ENCODE measurements around the gene ONECUT2. TPM values are rescaled to one million over a fixed set of nuclear protein-coding genes. Genes with fewer than 3 reads are reported as not detected.

The ONECUT2 gene
- total RNA-seq, 1 donor: under 0.01 TPM

DNA sequence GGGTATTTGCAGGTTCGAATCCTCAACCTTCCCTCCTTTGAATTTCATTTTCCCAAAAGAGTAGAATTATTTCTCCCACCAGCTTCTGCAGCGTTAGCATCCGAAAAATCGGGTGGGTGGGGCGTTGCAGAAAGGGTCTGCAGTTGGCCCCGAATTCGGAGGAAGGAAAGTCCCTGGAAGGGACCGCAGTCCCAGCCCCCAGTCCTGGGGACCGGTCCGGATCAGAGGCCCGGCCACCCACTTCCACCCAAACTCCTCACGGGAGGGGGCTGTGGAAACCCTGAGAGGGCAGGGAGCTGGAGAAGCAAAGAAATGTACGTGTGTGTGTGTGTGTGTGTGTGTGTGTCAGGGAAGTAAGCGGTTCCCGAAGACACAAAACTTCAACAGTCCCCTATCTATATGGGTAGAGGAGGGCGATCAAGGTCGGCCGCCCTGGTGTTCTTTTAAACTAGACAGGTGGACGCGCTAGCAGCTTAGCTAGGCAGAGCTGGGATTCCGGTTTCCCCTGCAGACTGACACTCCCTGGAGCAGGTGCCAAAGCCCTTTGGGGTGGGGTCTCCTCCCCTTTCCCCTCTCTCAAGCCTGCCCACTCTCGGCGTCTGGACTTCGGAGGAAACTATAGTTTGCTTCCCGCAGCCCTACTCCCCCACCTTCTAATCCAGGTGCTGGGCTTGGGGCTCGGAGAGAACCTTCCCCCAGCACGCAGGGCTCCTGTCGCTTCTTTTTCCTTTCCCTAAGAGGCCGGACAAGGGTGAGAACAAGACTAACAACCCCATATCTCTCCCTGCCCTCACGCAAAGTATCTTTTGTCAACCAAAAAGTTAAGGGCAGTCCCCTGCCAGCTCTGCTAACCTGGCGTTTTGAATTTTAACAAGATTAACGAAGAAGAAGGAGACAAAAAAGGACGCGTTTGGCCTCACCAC lies 4.8 kb upstream of the ONECUT2 start:
- peak in 1 of 3 donors; percentile 3 for DNase-seq (ENCODE audit: low read depth in 2 of 3, low spot score in 2 of 3)

- peak in 1 of 3 donors; percentile 12 for DNase-seq (ENCODE audit: low read depth in 2 of 3, low spot score in 2 of 3)
Observed at GRCh38 chr18:57431002-57431382, 4.2 kb upstream of the ONECUT2 start.

DNA sequence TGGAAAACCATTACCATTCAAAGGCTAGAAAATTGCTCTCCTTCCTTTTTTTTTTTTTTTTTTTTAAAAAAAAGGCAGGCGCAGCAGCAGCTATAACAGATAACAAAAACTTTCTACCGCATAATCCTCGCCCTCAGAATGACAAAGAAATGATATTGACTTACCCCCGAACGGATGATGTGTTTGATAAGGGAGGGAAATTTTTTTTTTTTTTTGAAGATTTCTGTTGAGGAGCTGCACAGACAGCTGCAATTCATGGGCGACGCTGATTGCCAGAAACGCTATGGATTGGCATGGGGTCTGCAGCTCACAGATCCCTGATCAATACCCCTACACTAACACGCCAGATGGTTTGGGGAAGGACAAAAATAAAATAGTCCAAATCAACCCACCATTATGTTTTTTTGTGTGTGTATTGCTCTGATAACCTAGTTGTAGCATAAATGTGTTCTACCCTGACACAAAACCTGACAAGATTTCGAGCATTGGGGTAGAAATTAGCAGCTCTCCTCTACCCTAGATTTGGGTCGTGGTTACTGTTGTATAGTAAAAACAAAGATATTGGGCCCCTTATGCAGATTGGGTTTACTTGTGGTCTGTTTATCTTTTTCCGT lies 3.6 kb upstream of the ONECUT2 start:
- peak in 1 of 3 donors; percentile 44 for DNase-seq (ENCODE audit: low read depth in 2 of 3, low spot score in 2 of 3)

GRCh38 chr18:57432140-57432539 lies 3.0 kb upstream of the ONECUT2 start:
- no peak for DNase-seq (ENCODE audit: low read depth in 2 of 3, low spot score in 2 of 3)

DNA sequence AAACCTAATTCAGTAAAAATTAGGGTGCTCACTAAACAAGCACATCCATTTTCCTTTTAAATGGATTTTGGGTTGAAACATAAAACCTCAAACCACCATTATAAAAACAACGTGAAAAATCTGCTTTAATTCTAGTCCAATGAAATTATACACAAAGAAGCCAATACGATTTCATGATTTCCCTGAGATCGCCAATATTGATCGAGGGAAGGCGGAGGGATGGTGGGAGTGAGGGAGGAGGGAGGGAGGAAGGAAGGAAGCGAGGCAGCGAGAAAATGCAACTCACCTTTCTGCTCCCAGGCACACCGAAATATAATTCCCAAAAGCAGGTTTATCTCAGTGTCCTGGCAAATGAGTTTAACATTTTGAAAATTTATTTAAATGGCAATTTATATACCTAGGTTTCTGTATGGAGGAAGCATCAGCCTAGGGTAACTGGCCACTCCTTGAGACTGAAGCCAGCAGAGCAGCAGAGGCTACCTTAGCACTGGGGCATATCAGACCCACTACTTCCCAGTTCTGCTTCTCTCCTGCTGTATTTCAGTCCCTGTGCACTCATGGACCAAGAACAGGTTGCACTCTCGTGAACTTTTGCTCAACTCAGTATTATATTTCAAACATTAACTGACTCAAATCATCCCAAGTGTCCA lies 2.3 kb upstream of the ONECUT2 start:
- peak in 1 of 3 donors; percentile 6 for DNase-seq (ENCODE audit: low read depth in 2 of 3, low spot score in 2 of 3)

DNA sequence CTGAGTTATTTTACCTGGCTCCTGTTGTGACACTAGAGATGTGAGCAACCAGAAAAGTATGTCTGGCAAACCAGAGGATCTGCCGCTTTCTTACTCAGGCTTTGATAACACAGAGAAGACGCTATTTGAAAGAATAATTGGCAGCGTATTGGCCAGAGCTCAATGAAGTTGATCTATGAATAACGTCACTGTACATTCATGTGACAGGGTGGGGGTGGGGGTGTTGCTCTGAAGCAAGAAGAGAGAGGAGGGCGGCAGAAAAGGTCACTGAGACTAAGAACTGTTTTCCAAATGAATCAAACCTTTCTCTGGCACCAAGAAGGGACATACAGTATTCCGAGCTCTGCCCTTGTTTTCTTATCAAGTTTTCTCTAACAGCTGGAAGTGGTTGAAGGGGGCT lies 1.7 kb upstream of the ONECUT2 start:
- DNase-seq (ENCODE audit: low read depth in 2 of 3, low spot score in 2 of 3): no peak

GRCh38 chr18:57433934-57434535 lies 1.1 kb upstream of the ONECUT2 start:
- DNase-seq (ENCODE audit: low read depth in 2 of 3, low spot score in 2 of 3): peak in 1 of 3 donors; percentile 18

DNA sequence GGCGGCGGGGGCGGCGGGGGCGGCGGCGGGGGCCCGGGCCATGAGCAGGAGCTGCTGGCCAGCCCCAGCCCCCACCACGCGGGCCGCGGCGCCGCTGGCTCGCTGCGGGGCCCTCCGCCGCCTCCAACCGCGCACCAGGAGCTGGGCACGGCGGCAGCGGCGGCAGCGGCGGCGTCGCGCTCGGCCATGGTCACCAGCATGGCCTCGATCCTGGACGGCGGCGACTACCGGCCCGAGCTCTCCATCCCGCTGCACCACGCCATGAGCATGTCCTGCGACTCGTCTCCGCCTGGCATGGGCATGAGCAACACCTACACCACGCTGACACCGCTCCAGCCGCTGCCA lies 644 bp downstream of the ONECUT2 start:
- DNase-seq (ENCODE audit: low read depth in 2 of 3, low spot score in 2 of 3): no peak

DNA sequence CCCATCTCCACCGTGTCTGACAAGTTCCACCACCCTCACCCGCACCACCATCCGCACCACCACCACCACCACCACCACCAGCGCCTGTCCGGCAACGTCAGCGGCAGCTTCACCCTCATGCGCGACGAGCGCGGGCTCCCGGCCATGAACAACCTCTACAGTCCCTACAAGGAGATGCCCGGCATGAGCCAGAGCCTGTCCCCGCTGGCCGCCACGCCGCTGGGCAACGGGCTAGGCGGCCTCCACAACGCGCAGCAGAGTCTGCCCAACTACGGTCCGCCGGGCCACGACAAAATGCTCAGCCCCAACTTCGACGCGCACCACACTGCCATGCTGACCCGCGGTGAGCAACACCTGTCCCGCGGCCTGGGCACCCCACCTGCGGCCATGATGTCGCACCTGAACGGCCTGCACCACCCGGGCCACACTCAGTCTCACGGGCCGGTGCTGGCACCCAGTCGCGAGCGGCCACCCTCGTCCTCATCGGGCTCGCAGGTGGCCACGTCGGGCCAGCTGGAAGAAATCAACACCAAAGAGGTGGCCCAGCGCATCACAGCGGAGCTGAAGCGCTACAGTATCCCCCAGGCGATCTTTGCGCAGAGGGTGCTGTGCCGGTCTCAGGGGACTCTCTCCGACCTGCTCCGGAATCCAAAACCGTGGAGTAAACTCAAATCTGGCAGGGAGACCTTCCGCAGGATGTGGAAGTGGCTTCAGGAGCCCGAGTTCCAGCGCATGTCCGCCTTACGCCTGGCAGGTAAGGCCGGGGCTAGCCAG lies 1.2 kb downstream of the ONECUT2 start:
- DNase-seq (ENCODE audit: low read depth in 2 of 3, low spot score in 2 of 3): peak in 1 of 3 donors; percentile 3

- DNase-seq (ENCODE audit: low read depth in 2 of 3, low spot score in 2 of 3): no peak
Observed at GRCh38 chr18:57436965-57437333, 1.8 kb downstream of the ONECUT2 start.

DNA sequence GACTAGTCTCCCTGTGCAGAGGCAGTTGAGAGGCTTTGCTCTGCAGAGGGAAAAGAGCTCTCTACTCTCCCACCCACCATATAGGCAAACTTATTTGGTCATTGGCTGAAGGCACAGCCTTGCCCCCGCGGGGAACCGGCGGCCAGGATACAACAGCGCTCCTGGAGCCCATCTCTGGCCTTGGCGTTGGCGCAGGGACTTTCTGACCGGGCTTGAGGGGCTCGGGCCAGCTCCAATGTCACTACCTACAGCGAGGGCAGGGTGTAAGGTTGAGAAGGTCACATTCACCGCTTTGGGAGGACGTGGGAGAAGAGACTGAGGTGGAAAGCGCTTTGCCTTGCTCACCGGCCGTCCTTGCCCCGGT lies 2.2 kb downstream of the ONECUT2 start:
- DNase-seq (ENCODE audit: low read depth in 2 of 3, low spot score in 2 of 3): no peak

DNA sequence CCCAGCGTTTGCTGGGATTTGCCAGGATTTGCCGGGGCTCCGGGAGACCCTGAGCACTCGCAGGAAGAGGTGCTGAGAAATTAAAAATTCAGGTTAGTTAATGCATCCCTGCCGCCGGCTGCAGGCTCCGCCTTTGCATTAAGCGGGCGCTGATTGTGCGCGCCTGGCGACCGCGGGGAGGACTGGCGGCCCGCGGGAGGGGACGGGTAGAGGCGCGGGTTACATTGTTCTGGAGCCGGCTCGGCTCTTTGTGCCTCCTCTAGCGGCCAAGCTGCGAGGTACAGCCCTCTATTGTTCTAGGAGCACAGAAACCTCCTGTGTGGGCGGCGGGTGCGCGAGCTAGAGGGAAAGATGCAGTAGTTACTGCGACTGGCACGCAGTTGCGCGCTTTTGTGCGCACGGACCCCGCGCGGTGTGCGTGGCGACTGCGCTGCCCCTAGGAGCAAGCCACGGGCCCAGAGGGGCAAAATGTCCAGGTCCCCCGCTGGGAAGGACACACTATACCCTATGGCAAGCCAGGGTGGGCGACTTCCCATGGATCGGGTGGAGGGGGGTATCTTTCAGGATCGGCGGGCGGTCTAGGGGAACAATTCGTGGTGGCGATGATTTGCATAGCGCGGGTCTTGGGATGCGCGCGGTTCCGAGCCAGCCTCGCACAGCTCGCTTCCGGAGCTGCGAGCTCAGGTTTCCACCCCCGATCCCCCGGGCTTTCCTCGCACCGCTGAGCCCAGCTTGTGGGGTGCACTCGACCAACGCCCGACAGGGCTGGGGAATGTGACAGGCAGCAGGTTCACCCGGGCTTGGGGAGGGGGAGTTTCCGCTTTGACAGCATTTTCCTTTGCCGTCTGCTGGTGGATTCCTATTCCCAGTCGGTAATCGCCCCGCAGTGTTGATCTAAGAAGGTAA lies 2.8 kb downstream of the ONECUT2 start:
- DNase-seq (ENCODE audit: low read depth in 2 of 3, low spot score in 2 of 3): peak in 2 of 3 donors; percentile 74 to 82

DNA sequence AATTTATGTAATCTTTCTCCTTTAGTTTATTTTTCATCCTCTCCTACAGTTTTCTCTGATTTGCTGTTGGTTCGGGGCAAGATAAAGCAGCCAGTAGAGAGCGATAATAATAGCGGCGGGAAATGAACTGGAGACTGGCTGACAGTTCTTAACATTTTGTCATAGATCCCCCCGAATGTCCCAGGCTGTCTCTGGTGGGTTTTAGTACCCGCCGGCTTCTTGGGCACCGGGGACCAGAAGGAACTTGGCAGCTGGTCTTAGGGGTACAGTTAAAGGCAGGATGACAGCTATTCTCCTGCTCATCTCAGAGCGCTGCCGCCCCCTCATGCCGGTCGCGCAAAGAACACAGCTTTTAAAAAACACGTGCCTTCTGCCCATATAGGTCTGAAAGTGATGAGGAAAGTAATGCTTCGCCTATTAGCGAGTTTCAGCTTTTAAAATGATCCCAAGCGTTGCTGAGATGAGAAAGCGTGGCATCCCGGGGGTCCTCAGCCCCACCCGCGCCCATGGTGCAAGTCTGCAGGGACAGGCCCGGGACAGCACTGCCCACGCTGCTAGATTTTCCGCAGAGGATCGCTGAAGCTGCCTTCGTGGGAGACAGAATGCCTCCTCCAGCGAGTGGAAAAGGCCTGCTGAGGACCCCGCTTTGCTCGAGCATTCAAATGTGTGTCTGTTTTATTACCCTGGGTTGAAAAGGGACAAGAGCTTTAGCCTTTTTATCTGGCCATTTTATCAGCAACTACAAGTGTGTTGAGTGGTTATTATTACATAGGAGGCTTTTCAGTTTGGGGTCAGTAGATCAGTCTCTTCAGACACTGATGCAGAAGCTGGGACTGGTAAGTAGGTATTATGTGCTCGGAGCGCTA lies 3.8 kb downstream of the ONECUT2 start:
- peak in 1 of 3 donors; percentile 41 for DNase-seq (ENCODE audit: low read depth in 2 of 3, low spot score in 2 of 3)

DNA sequence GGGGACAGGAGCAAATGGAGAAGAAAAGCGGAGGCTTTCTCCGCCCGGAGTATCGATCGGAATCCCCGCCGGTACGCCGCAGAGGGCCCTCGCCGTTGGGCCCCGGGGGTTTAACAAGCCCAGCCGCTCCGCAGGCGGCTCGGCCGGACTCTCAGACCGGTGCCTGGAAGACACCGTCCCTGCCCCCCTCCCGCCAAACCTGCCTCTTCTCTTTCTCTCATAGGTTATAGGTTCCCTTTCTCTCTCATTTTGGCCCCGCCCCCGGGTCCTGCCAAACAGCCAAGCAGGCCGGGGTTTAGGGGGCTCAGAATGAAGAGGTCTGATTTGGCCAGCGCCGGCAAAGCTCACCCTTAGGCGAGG lies 4.4 kb downstream of the ONECUT2 start:
- DNase-seq (ENCODE audit: low read depth in 2 of 3, low spot score in 2 of 3): peak in 1 of 3 donors; percentile 14

GRCh38 chr18:57439985-57440330 lies 4.8 kb downstream of the ONECUT2 start:
- no peak for DNase-seq (ENCODE audit: low read depth in 2 of 3, low spot score in 2 of 3)

DNA sequence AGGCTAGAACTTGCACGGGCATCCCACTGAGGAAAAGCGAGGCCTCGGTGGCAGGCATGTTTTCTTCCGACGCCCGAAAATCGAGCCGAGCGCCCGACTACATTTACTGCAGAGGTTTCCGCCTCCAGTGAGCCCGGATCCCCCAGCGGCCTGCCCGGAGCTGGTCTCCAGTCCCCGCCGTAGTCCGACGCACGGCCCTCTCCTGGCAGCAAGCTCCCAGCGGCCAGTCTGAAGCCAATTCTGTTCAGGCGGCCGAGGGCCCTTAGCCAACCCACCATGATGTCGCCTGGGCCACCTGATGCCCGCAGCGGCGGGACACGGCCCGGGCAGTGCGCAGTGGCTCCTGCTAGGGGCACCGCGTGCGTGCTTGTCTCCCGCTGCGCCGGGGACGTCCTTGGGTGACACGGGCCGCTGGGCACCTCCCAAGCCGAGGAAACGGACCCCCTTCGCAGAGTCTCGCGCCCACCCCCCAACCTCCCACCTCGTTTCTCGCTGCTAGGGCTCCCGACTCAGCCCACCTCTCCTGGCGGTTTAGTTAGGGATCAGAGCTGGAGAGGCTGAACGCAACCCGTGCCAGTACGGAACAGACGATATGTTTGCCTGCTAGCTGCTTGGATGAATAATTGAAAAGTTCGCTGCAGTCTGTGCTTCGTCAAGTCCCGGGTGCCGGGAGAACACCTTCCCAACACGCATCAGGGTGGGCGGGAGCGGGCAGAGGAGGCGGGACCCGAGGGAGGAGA lies 5.3 kb downstream of the ONECUT2 start:
- DNase-seq (ENCODE audit: low read depth in 2 of 3, low spot score in 2 of 3): no peak

- peak in 1 of 3 donors; percentile 36 for DNase-seq (ENCODE audit: low read depth in 2 of 3, low spot score in 2 of 3)
Observed at GRCh38 chr18:57441071-57441794, 6.1 kb downstream of the ONECUT2 start.

All from hematopoietic multipotent progenitor cell (in vitro differentiated cells).